ENCODE data around the gene COBLL1.

The COBLL1 gene

DNA sequence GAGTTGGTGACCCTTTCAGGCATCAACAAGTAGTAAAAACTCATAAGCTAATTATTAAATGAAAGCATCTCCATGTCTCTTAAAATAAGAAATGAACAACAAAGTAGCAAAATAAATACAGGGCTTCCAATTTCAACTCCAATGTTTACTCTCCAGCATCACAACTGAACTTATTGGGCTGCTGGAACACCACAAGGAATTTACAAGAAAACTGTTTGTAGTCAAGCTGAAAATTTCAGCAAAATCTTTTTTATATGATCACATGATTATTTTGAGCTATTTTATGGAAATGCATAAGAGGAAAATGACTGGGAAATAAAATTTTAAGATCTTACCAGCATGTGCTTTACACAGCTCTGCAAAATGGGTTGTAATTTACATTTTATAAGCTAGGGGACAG is 28.1 kb downstream of the COBLL1 start:
- Histone ChIP-seq H3K4me1 (ENCODE audit: control insufficient read depth, insufficient read depth, low read length) (peaks cover 5% of the 10 kb centered on the region; the same call in 1 of the 2 replicates), H3K27ac (ENCODE audit: extremely low read depth, low read depth, low read length) (no peak overlapping the region), H3K36me3 (ENCODE audit: control insufficient read depth in 2 of 2, insufficient read depth in 1 of 2, low read length in 2 of 2) (no peaks in the 10 kb centered on the region), H3K4me3 (ENCODE audit: low read depth, low read length) (no peak overlapping the region), H3K9me3 (ENCODE audit: control insufficient read depth, insufficient read depth, low read depth, low read length) (no peaks in the 10 kb centered on the region)
- CTCF ChIA-PET: interaction anchor here (0.6 to 2.0 kb wide), 4 partner anchors 29 to 1630 kb away, joined by 3 to 5 read pairs (median 3); no protein-coding TSS in a partner anchor
- TF ChIP-seq ZNF707 (tag by site-specific recombination; IDR thresholded peaks at IDR 0.05) (no peak), ZXDB (tag by site-specific recombination; IDR thresholded peaks at IDR 0.05) (no peak), ZEB2 (tag by site-specific recombination; IDR thresholded peaks at IDR 0.05) (no peak), ZNF37A (tag by site-specific recombination; IDR thresholded peaks at IDR 0.05) (no peak), ZNF664 (tag by site-specific recombination; IDR thresholded peaks at IDR 0.05) (no peak), ZSCAN4 (tag by site-specific recombination; IDR thresholded peaks at IDR 0.05) (no peak), ZNF302 (tag by site-specific recombination; IDR thresholded peaks at IDR 0.05; ENCODE audit: low read depth) (no peak)
- POLR2A ChIA-PET: no interaction called here

- Histone ChIP-seq H3K4me3 (ENCODE audit: low read depth, low read length) (no peak overlapping the region), H3K4me1 (ENCODE audit: control insufficient read depth, insufficient read depth, low read length) (peaks cover 5% of the 10 kb centered on the region; the same call in 1 of the 2 replicates), H3K27ac (ENCODE audit: extremely low read depth, low read depth, low read length) (no peak overlapping the region), H3K36me3 (ENCODE audit: control insufficient read depth in 2 of 2, insufficient read depth in 1 of 2, low read length in 2 of 2) (no peaks in the 10 kb centered on the region), H3K9me3 (ENCODE audit: control insufficient read depth, insufficient read depth, low read depth, low read length) (no peaks in the 10 kb centered on the region)
- ChIA-PET CTCF (no interaction called here), POLR2A (no interaction called here)
- TF ChIP-seq ZNF692 (tag by site-specific recombination; IDR thresholded peaks at IDR 0.05): no peak
- TF ChIP-seq, protein P1, sequence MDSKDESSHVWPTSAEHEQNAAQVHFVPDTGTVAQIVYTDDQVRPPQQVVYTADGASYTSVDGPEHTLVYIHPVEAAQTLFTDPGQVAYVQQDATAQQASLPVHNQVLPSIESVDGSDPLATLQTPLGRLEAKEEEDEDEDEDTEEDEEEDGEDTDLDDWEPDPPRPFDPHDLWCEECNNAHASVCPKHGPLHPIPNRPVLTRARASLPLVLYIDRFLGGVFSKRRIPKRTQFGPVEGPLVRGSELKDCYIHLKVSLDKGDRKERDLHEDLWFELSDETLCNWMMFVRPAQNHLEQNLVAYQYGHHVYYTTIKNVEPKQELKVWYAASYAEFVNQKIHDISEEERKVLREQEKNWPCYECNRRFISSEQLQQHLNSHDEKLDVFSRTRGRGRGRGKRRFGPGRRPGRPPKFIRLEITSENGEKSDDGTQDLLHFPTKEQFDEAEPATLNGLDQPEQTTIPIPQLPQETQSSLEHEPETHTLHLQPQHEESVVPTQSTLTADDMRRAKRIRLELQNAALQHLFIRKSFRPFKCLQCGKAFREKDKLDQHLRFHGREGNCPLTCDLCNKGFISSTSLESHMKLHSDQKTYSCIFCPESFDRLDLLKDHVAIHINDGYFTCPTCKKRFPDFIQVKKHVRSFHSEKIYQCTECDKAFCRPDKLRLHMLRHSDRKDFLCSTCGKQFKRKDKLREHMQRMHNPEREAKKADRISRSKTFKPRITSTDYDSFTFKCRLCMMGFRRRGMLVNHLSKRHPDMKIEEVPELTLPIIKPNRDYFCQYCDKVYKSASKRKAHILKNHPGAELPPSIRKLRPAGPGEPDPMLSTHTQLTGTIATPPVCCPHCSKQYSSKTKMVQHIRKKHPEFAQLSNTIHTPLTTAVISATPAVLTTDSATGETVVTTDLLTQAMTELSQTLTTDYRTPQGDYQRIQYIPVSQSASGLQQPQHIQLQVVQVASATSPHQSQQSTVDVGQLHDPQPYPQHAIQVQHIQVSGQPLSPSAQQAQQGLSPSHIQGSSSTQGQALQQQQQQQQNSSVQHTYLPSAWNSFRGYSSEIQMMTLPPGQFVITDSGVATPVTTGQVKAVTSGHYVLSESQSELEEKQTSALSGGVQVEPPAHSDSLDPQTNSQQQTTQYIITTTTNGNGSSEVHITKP (tag by site-specific recombination; IDR thresholded peaks at IDR 0.05): no peak
- TF ChIP-seq ZNF394 (tag by site-specific recombination; IDR thresholded peaks at IDR 0.05; ENCODE audit: borderline replicate concordance): no peak
- TF ChIP-seq ZNF560 (tag by site-specific recombination; IDR thresholded peaks at IDR 0.05; ENCODE audit: borderline replicate concordance): no peak
- TF ChIP-seq, protein P2, sequence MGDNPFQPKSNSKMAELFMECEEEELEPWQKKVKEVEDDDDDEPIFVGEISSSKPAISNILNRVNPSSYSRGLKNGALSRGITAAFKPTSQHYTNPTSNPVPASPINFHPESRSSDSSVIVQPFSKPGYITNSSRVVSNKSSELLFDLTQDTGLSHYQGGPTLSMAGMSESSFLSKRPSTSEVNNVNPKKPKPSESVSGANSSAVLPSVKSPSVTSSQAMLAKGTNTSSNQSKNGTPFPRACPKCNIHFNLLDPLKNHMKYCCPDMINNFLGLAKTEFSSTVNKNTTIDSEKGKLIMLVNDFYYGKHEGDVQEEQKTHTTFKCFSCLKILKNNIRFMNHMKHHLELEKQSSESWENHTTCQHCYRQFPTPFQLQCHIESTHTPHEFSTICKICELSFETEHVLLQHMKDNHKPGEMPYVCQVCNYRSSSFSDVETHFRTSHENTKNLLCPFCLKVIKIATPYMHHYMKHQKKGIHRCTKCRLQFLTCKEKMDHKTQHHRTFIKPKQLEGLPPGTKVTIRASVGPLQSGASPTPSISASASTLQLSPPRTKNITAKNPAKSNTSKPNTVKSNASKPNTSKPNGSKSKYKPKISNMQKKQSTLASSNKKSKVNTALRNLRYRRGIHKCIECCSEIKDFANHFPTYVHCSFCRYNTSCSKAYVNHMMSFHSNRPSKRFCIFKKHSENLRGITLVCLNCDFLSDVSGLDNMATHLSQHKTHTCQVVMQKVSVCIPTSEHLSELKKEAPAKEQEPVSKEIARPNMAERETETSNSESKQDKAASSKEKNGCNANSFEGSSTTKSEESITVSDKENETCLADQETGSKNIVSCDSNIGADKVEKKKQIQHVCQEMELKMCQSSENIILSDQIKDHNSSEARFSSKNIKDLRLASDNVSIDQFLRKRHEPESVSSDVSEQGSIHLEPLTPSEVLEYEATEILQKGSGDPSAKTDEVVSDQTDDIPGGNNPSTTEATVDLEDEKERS (tag by site-specific recombination; IDR thresholded peaks at IDR 0.05): no peak
- TF ChIP-seq, protein P3, sequence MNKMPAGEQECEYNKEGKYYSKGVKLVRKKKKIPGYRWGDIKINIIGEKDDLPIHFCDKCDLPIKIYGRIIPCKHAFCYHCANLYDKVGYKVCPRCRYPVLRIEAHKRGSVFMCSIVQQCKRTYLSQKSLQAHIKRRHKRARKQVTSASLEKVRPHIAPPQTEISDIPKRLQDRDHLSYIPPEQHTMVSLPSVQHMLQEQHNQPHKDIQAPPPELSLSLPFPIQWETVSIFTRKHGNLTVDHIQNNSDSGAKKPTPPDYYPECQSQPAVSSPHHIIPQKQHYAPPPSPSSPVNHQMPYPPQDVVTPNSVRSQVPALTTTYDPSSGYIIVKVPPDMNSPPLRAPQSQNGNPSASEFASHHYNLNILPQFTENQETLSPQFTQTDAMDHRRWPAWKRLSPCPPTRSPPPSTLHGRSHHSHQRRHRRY (tag by site-specific recombination; IDR thresholded peaks at IDR 0.05): no peak
- no peak for TF ChIP-seq GLI2 (tag by site-specific recombination; IDR thresholded peaks at IDR 0.05; ENCODE audit: borderline replicate concordance, low read depth)
- TF ChIP-seq ZBTB17 (tag by site-specific recombination; IDR thresholded peaks at IDR 0.05): no peak
- no peak for TF ChIP-seq ZEB2 (tag by site-specific recombination; IDR thresholded peaks at IDR 0.05)
- TF ChIP-seq, protein P4, sequence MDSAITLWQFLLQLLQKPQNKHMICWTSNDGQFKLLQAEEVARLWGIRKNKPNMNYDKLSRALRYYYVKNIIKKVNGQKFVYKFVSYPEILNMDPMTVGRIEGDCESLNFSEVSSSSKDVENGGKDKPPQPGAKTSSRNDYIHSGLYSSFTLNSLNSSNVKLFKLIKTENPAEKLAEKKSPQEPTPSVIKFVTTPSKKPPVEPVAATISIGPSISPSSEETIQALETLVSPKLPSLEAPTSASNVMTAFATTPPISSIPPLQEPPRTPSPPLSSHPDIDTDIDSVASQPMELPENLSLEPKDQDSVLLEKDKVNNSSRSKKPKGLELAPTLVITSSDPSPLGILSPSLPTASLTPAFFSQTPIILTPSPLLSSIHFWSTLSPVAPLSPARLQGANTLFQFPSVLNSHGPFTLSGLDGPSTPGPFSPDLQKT (IDR thresholded peaks at IDR 0.05; ENCODE audit: borderline replicate concordance, low read depth, low read length): no peak
- TF ChIP-seq ZNF324 (tag by site-specific recombination; IDR thresholded peaks at IDR 0.05): no peak
- TF ChIP-seq ZNF23 (tag by site-specific recombination; IDR thresholded peaks at IDR 0.05; ENCODE audit: borderline replicate concordance): no peak
- TF ChIP-seq, protein P5, sequence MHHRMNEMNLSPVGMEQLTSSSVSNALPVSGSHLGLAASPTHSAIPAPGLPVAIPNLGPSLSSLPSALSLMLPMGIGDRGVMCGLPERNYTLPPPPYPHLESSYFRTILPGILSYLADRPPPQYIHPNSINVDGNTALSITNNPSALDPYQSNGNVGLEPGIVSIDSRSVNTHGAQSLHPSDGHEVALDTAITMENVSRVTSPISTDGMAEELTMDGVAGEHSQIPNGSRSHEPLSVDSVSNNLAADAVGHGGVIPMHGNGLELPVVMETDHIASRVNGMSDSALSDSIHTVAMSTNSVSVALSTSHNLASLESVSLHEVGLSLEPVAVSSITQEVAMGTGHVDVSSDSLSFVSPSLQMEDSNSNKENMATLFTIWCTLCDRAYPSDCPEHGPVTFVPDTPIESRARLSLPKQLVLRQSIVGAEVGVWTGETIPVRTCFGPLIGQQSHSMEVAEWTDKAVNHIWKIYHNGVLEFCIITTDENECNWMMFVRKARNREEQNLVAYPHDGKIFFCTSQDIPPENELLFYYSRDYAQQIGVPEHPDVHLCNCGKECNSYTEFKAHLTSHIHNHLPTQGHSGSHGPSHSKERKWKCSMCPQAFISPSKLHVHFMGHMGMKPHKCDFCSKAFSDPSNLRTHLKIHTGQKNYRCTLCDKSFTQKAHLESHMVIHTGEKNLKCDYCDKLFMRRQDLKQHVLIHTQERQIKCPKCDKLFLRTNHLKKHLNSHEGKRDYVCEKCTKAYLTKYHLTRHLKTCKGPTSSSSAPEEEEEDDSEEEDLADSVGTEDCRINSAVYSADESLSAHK (tag by site-specific recombination; IDR thresholded peaks at IDR 0.05): no peak
- TF ChIP-seq ZNF10 (tag by site-specific recombination; IDR thresholded peaks at IDR 0.05): no peak
These were observed 29.2 kb downstream of the COBLL1 start for GRCh38 chr2:164812378-164812777.

Data from HEK293 (cell line).